ENCODE data around the gene SLC7A1. TPM values are rescaled to one million over a fixed set of nuclear protein-coding genes. Genes with fewer than 3 reads are reported as not detected.

SLC7A1 gene
- total RNA-seq, result 9.7 and 27.4 TPM in 2 replicates

GRCh38 chr13:29595380-29596063, at the start of gene SLC7A1:
Gene SLC7A1, minus strand, starts transcription at chr13:29595688. Its CDS starts 59,500 bp downstream, at chr13:29536188.

All from cardiac ventricle fibroblast (primary cell).